H1 (cell line): ENCODE results near the gene LDLR. TPM values are rescaled to one million over a fixed set of nuclear protein-coding genes. Genes with fewer than 3 reads are reported as not detected.

ENCODE experiments used
- ASH2L ChIP-seq: fragments of 200-600, 300-600 bp; sonication (generic); IDR thresholded peaks from one replicate; pipeline ENCODE4 v1.7.1; 2017; ENCODE audit warnings: low read length
- CBX5 ChIP-seq: fragments of 300-800, 300-1000 bp; sonication (generic); IDR thresholded peaks from 2 replicates; pipeline ENCODE4 v1.7.1; 2016; ENCODE audit warnings: antibody characterized with exemption, low read length, low read depth
- NANOG ChIP-seq: IDR thresholded peaks from 2 replicates; pipeline ENCODE4 v1.6.1; 2011; ENCODE audit warnings: low read length, low read depth, mild to moderate bottlenecking, inconsistent platforms; ENCODE audit not compliant: insufficient read depth, poor library complexity, severe bottlenecking
- POLR2AphosphoS5 ChIP-seq: IDR thresholded peaks from 2 replicates; pipeline ENCODE4 v1.6.1; 2011; ENCODE audit warnings: low read depth, low read length
- TAF7 ChIP-seq: optimal IDR thresholded peaks from 2 replicates; pipeline ENCODE3; 2011; ENCODE audit warnings: low read depth, mild to moderate bottlenecking, inconsistent platforms, low read length, moderate library complexity, borderline replicate concordance
- polyA plus RNA-seq, 7 experiments: library from polyadenylated mRNA; depleted of rRNA in 3 of 7; stranded (reverse) in 5 of 7; unstranded in 2 of 7; fragments of >200 nt in 5 of 7; fragments of 200-250 nt in 2 of 7; gene quantifications; 1 replicate in 5 of 7; 2 replicates in 1 of 7; 4 replicates in 1 of 7; pipeline versions ENCODE4 v1.2.1 to v1.2.3, GENCODE V29; 2011 to 2013; ENCODE audit warnings: missing spikeins in 2 of 7, mixed read lengths in 2 of 7
- total RNA-seq: library from RNA; stranded (reverse); fragmentation: NEBNext Ultra II Directional; extraction: Animal tissue kit (Norgen Biotek cat#: 25700); gene quantifications from 2 replicates; pipeline ENCODE4 v1.2.1, GENCODE V29; 2021
- TF ChIP-seq, protein P1 (sequence below): fragments of 300-600 bp; sonication (generic); IDR thresholded peaks from 2 replicates; pipeline ENCODE4 v1.7.1; 2012; ENCODE audit warnings: low read length, moderate library complexity, mild to moderate bottlenecking, inconsistent platforms; ENCODE audit not compliant: insufficient replicate concordance

The LDLR gene
- total and polyA plus RNA-seq, 2 of the 8 experiments (the other 6 are each of a cell fraction or from before 2014, with no cell fraction given): 70.1 to 118 TPM

DNA sequence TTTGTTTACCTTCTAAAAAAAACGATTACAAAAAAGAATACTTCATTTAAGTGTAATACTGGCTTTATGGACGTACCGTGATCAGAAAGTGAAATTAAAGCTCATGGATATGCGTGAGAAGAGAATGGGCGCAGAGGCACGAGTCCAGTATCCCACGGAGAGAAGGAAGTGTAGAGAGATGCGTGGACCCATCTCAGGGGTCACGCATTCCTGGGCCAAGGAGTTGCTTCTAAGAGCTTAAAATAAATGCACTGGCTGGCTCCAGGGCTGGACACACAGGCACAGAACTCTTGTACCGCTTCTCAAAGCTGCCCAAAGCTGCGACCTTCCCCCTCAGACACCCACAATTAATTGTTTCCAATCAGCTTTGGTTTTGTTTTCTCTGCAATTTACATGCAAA is 75.0 kb downstream of the LDLR start (continued):
- TF ChIP-seq, protein P1, sequence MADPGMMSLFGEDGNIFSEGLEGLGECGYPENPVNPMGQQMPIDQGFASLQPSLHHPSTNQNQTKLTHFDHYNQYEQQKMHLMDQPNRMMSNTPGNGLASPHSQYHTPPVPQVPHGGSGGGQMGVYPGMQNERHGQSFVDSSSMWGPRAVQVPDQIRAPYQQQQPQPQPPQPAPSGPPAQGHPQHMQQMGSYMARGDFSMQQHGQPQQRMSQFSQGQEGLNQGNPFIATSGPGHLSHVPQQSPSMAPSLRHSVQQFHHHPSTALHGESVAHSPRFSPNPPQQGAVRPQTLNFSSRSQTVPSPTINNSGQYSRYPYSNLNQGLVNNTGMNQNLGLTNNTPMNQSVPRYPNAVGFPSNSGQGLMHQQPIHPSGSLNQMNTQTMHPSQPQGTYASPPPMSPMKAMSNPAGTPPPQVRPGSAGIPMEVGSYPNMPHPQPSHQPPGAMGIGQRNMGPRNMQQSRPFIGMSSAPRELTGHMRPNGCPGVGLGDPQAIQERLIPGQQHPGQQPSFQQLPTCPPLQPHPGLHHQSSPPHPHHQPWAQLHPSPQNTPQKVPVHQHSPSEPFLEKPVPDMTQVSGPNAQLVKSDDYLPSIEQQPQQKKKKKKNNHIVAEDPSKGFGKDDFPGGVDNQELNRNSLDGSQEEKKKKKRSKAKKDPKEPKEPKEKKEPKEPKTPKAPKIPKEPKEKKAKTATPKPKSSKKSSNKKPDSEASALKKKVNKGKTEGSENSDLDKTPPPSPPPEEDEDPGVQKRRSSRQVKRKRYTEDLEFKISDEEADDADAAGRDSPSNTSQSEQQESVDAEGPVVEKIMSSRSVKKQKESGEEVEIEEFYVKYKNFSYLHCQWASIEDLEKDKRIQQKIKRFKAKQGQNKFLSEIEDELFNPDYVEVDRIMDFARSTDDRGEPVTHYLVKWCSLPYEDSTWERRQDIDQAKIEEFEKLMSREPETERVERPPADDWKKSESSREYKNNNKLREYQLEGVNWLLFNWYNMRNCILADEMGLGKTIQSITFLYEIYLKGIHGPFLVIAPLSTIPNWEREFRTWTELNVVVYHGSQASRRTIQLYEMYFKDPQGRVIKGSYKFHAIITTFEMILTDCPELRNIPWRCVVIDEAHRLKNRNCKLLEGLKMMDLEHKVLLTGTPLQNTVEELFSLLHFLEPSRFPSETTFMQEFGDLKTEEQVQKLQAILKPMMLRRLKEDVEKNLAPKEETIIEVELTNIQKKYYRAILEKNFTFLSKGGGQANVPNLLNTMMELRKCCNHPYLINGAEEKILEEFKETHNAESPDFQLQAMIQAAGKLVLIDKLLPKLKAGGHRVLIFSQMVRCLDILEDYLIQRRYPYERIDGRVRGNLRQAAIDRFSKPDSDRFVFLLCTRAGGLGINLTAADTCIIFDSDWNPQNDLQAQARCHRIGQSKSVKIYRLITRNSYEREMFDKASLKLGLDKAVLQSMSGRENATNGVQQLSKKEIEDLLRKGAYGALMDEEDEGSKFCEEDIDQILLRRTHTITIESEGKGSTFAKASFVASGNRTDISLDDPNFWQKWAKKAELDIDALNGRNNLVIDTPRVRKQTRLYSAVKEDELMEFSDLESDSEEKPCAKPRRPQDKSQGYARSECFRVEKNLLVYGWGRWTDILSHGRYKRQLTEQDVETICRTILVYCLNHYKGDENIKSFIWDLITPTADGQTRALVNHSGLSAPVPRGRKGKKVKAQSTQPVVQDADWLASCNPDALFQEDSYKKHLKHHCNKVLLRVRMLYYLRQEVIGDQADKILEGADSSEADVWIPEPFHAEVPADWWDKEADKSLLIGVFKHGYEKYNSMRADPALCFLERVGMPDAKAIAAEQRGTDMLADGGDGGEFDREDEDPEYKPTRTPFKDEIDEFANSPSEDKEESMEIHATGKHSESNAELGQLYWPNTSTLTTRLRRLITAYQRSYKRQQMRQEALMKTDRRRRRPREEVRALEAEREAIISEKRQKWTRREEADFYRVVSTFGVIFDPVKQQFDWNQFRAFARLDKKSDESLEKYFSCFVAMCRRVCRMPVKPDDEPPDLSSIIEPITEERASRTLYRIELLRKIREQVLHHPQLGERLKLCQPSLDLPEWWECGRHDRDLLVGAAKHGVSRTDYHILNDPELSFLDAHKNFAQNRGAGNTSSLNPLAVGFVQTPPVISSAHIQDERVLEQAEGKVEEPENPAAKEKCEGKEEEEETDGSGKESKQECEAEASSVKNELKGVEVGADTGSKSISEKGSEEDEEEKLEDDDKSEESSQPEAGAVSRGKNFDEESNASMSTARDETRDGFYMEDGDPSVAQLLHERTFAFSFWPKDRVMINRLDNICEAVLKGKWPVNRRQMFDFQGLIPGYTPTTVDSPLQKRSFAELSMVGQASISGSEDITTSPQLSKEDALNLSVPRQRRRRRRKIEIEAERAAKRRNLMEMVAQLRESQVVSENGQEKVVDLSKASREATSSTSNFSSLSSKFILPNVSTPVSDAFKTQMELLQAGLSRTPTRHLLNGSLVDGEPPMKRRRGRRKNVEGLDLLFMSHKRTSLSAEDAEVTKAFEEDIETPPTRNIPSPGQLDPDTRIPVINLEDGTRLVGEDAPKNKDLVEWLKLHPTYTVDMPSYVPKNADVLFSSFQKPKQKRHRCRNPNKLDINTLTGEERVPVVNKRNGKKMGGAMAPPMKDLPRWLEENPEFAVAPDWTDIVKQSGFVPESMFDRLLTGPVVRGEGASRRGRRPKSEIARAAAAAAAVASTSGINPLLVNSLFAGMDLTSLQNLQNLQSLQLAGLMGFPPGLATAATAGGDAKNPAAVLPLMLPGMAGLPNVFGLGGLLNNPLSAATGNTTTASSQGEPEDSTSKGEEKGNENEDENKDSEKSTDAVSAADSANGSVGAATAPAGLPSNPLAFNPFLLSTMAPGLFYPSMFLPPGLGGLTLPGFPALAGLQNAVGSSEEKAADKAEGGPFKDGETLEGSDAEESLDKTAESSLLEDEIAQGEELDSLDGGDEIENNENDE: no peak
- no peak for TF ChIP-seq POLR2AphosphoS5
- TF ChIP-seq CBX5: no peak
- TF ChIP-seq NANOG: no peak
- TF ChIP-seq TAF7: no peak
- no peak for TF ChIP-seq ASH2L
